Uterus (tissue), 2 donors: ENCODE measurements around the gene SSBP3.

Source experiments
- CTCF ChIP-seq, 4 experiments: fragments of 200-600 bp in 2 of 4; fragments of 450-650 bp in 2 of 4; sonication (generic) in 2 of 4; IDR thresholded peaks; one replicate each; pipeline ENCODE4 v1.5.1; 2016 to 2019; ENCODE audit warnings: antibody characterized with exemption in 4 of 4, mild to moderate bottlenecking in 2 of 4, moderate library complexity in 1 of 4
- POLR2A ChIP-seq, 2 donors: fragments of 450-650 bp; IDR thresholded peaks; one replicate each; pipeline ENCODE4 v1.6.1; 2016; ENCODE audit warnings: antibody characterized with exemption in 2 of 2, mild to moderate bottlenecking in 1 of 2, moderate library complexity in 1 of 2

- TF ChIP-seq CTCF (IDR thresholded peaks at IDR 0.05) (no peak), POLR2A (IDR thresholded peaks at IDR 0.05) (no peak)
Observed at GRCh38 chr1:54287176-54287650, 119.0 kb downstream of the SSBP3 start.
